ENCODE results near the gene PTPN3.

GRCh38 chr9:109537288-109537687 is 39.2 kb upstream of the PTPN3 start:
- TF ChIP-seq POLR2A (IDR thresholded peaks at IDR 0.05) (no peak), CTCF (IDR thresholded peaks at IDR 0.05) (no peak)
